Measurements from ENCODE around the gene EIF2B5.

EIF2B5 gene

DNA sequence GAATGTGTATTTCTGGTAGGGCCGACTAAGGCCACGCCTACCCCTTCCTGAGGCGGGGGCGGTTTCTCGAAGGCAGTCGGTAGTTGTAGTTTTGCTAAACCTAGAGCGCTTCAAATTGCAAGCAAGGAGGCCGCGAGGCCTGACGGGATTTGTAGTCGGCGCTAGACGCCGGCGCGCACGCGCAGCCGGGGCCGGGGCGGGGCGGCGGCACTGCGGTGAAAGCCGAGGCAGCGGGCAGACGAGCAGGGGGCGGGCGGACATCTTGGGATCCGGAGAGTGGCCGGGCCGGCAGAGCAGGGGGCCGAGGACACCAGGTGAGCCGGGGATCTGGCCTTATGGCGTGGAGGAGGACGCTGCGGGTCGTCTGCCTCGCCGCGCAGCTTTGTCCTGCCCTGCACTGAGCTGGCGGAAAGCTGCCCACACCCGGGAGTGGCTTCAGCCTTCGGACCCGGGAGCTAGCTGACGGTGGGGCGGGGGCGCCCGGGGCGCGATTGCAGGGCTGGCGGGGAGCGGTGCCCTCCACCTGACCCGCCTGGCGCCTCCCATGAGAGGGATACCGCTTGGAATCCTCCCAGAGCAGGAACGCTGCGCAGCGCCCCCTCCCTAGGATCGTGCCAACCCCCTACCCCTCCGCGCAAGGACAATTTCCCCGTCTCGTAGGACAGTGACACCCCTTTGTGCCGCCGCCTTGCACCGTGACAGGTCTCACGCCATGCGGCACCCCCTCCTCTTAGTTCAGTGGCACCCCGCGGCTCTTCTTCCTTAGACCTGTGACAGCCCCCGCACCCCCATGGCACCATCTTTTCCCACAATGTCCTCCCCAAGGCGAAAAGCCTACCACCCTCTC lies 39.7 kb downstream of the EIF2B5 start, which contains the start of gene AP2M1:
AP2M1 (plus strand) TSS at position 210 of the 847 bp plus-strand sequence. CDS start 2,139 bp downstream, outside the sequence.
- peak; percentile 99 for DNase-seq

DNA sequence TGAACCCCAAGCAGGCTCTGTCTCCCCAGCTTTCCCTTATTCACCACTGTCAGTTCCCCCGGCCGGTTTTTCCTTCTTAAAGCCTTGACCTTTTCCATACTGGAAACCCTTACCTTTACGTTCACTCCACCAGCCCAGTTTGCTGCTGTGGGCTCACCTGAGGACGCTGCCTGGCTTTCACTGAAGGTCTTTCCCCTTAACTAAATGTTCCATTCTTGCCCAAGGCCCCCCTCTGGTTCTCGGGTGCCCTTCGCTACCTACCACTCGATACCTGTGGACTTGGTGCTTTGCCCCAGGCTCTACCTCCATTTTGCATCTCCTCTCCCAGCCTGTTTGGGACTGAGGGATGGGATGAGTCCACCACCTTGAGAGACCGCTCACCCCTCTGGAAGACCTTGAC lies 40.3 kb downstream of the EIF2B5 start:
- DNase-seq = no peak

DNA sequence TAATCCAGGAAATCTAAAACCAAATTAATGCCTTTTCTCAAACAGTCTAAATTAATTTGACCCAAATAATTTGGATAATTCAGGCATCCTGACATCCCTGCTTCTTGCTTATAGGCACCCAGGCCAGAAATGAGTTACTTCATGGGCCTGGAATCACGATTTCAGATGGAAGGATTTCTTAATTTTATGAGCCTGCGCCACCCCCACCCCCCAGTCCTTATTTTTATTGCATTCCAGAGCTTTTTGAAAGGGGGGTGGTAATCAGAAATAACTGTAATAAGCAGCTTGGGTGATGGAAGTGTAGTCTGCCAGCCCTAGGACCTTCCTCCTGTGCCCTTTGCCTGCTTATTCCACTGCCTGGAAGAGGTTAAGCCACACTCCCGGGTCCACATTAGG lies 40.8 kb downstream of the EIF2B5 start:
- no peak for DNase-seq

GRCh38 chr3:184176377-184177330 lies 41.5 kb downstream of the EIF2B5 start:
- peak; percentile 99 for DNase-seq

DNA sequence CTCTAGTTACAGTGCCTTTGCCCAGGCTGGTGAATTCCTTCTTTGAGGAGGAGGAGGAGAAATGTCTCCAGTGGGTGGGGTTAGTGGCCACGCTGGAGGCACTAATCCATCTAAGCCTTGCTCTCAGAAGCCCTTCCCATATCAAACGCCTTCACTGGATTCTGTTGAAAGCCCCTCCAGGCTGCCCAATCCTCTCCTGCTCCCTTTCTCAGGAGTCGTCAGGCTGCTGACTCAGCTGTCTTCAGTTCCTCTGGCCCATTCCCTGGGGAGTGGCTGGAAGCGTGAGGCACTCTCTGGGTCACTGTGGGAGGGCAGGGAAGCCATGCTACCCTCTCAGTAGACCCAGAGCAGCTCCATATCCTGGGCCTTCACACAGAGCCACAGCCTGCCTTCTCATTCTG lies 42.2 kb downstream of the EIF2B5 start:
- peak; percentile 77 for DNase-seq

DNA sequence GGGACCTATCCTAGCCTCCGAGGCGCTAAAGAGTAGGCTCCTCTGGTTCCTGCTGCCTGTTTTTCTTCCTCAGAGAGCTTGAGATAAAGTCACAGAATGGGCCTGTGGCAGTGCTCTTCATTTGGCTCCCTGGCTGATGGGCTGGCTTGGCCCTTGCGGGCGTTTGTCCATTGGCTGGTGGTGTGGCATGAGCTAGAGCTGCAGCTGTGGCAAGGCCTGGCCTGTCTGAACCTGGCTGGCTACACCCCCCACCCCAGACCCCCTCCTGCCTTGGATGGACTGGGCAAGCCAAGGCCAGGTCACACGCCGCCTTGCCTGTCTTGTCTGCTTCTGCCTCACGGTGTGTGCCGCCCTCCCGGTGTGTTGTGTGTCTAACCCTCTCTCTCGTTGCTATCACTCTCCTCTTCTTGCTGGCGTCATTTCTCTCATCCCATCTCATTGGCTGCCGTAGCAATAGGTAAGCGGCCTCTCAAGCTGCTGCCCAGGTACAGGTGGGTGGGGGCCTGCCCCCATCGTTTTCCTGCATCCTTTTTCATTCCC lies 42.7 kb downstream of the EIF2B5 start:
- no peak for DNase-seq

- DNase-seq = no peak
Measured at GRCh38 chr3:184178521-184179138, 43.5 kb downstream of the EIF2B5 start.

- peak; percentile 52 for DNase-seq
Measured at GRCh38 chr3:184180165-184180564, 45.0 kb downstream of the EIF2B5 start.

- DNase-seq = no peak
Measured at GRCh38 chr3:184181596-184181995, 46.4 kb downstream of the EIF2B5 start.

DNA sequence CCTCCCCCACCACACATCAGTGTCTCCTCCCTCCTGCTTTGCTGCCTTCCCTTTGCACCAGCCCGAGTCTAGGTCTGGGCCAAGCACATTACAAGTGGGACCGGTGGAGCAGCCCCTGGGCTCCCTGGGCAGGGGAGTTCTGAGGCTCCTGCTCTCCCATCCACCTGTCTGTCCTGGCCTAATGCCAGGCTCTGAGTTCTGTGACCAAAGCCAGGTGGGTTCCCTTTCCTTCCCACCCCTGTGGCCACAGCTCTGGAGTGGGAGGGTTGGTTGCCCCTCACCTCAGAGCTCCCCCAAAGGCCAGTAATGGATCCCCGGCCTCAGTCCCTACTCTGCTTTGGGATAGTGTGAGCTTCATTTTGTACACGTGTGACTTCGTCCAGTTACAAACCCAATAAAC lies 48.5 kb downstream of the EIF2B5 start:
- no peak for DNase-seq

DNA sequence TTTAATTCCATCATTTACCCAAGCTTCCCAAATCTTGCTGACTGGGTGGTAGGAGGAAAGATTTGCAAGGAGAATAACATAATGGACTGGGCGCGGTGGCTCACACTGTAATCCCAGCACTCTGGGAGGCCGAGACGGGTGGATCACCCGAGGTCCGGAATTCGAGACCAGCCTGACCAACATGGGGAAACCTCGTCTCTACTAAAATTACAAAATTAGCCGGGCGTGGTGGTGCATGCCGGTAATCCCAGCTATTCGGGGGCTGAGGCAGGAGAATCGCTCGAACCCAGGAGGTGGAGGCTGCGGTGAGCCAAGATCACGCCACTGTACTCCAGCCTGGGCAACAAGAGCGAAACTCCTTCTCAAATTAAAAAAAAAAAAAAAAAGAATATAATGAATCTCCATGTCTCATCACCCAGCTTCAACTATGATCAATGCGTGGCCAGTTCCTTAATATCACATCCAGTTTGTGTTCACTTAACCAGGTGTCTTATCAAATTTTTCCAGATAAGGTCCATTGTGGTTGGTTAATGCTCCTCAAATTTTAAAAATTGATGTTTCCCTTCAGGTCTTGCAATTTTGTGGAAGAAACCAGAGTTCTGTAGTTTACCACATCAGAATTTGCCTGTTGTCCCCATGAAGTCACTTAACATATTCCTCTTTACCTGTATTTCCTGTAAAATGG lies 49.5 kb downstream of the EIF2B5 start:
- no peak for DNase-seq

DNA sequence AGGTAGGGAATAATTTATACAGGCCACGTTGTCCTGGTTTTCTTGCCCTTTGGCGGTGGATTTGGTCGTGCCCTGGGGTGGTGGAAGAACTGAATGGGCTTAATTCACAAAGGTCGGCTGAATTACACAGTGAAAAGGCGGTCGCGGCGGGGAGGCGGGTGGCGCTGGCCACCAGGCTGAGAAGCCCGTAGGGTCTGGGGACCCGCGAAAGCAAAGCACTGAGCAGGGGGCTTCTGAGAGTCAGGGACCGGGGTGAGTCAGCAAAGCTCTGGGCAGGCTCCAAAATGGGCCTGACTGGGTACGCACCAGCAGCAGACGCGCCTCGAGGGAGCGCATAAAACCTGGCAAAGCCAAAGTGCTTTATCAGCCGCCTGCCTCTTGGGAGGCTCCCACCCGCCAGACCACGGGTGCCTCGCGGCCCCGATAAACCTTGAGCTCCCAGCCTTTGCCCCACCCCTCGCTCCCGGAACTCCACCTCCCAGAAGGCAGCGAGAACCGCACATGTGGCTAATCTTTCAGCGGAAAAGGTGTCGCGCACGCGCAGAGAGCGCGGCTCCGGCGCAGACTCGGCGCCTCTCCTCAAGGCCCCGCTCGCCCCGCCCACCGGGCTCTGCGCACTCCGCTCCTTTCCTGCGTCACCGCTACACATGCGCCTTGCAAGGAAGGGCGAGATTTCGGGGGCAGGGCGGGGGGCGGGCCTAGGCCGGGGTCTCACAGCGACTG lies 50.5 kb downstream of the EIF2B5 start:
- DNase-seq = peak; percentile 98

- DNase-seq = peak; percentile 42
Measured at GRCh38 chr3:184186184-184186901, 51.2 kb downstream of the EIF2B5 start, which contains the start of gene ABCF3. Gene ABCF3 (plus strand): TSS chr3:184186199. CDS start chr3:184186208, 9 bp downstream.

DNA sequence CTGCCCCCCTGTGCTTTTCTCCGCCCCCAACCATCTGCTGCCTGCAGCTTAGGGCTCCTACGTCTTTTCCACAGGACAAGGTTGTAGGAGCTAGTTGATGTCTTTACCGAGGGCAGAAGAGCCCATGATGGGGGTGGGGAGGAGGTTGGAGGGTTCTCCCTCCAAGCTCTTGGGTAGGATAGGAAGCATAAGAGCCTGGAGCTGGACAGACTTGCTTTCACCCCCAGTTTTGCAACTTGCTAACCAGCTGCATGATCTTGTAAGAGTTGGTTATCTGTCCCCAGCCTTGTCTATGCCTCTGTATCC lies 51.7 kb downstream of the EIF2B5 start:
- no peak for DNase-seq

DNA sequence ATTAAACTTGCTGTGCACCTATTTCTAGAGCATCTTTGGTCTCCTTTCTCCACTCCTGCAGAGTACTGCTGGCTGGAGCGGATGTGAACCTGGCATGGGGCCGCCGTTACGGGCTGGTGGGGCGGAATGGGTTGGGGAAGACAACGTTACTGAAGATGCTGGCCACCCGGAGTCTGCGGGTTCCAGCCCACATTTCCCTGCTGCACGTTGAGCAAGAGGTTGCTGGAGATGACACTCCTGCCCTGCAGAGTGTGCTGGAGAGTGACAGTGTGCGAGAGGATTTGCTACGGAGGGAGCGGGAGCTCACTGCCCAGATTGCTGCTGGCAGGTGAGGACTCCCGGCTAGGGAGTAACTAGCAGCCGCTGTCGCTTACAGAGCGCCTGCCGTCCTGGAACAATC lies 52.9 kb downstream of the EIF2B5 start:
- no peak for DNase-seq

- no peak for DNase-seq
Measured at GRCh38 chr3:184189421-184189820, 54.3 kb downstream of the EIF2B5 start.

DNA sequence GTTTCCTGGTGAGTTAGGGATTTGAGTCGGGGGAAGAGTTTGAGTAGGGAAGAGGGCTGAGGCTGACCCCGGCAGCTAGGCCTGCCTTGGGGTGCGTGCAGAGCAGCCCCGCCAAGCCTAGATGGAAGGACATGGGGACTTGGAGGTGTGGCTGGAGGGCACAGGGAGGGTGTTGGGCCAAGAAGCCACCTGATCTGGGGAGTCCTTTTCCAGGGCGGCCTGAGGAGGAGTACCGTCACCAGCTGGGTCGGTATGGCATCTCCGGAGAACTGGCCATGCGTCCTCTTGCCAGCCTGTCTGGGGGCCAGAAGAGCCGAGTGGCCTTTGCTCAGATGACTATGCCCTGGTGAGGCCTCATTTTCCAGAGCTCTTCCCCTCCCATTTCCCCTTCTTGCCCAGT lies 57.7 kb downstream of the EIF2B5 start:
- no peak for DNase-seq

- DNase-seq = no peak
Measured at GRCh38 chr3:184193991-184194539, 58.9 kb downstream of the EIF2B5 start.

Measured in fibroblast of skin of back (primary cell).